CD4-positive, alpha-beta T cell treated with Interleukin-17A for 1 hour (primary cell): ENCODE measurements around the gene MYO9A.

Source experiments
- DNase-seq: peaks from one replicate; pipeline ENCODE4 v3.0.0-alpha.2; 2020

Gene MYO9A

DNA sequence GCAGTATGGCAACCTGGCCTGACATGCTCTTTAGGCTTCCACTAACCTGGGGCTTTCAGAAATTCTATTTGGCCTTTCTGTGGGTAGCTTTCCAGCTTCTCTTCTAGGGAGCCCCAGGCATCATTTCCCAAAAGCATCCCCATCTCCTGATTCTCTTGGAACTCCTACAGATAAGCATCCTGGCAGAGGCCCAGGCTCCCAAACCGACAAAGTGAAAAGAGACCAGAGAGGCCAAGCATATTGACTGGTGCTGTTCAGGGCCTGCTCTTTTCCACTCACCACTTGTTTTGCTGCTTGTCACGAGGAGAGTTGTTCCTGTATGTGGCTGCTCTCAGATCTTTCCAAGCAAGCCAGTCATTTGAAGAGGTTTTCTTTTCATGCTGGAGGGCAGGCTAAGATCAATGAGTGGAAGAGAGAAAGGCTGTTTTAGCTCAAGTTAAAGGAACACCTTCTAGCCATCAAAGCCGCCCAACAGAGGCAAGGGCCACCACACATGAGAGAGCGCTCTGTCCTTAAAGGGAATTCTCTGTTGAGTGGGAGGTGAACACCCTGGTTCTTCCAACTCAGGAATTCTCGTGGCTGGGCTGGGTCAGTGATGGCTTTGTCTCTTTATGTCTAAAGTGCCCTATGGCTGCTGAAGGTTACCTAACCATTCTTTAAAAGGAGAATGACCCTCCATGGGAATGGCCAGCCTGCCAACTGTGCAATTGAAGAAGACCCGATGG lies 338.7 kb downstream of the MYO9A start:
- no peak for DNase-seq

DNA sequence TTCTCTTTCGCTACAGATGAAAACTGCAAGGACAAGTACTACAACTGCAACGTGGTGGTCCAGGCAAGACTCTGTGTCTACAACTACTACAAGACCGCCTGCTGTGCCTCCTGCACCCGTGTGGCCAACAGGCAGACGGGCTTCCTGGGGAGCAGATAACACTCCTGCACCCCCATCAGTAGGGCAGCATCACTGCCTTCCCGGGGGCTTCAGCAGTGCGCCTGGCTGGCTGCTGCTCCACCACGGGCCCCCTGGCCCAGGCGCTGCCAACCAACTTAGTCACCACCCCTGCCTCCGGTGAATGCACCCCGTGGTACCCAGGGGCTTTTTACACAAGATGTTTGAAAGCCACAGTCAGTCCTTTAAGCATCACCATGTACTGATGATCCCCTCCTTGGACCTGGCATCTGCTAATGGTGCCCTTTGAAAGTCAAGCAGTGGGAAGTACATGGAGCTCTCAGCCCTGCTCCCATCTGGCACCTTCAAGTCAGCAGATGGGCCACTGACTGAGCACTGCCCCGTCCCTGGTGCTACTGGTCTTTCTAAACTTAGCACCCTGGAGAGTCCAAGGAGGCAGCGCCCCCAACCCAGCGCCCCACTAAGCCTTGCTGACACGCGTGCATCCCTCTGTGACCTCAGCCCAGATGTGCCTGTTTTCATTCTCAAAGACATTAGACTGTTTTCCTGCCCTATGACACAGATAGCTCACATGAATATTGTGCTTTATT lies 340.6 kb downstream of the MYO9A start:
- DNase-seq: no peak

GRCh38 chr15:71776304-71776703 lies 341.6 kb downstream of the MYO9A start:
- DNase-seq: no peak

- DNase-seq: no peak
Observed at GRCh38 chr15:71775856-71776255, 342.1 kb downstream of the MYO9A start.

DNA sequence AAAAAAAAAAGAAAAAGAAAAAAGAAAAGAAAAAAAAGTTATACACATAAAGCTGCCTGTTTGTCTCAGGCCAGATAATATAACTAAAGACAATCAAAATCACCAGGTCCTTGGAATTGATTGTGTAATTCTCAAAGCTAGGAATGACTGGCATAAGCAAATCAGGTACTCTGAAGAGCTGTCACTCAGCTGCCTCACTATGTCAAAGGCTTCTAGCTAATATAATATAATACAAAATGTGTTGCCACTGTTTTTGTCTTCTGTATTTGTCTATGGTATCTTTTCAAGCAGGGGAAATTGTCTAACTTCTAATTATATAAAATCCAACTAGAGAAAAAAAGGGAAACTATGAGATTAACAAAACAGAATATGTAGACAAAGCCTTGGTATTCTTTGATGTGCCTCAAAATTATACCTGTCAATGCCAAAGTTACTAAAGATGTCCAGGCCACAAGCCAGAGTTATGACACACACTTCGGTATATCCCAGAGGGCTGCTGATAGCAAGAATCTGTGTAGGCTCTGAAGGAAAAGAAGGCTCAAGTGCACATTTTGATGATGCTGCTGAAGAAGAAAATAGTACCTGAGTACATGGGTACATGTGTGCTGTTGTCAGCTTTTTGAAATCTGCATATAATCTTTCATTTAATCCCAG lies 344.6 kb downstream of the MYO9A start:
- no peak for DNase-seq
